SK-N-MC (cell line): ENCODE measurements around the gene MYORG.

Experiments used
- DNase-seq: peaks from one replicate; pipeline ENCODE4 v3.0.0-alpha.2; 2011; ENCODE audit warnings: low read depth, low spot score
- H3K27ac ChIP-seq: fragments of 200-600 bp; sonication (generic); 2 replicates; pipeline ENCODE4 v1.5.1; 2016; ENCODE audit warnings: mixed run types
- H3K36me3 ChIP-seq: fragments of 200-600 bp; sonication (generic); 2 replicates; pipeline ENCODE4 v1.6.1; 2017; ENCODE audit warnings: antibody characterized with exemption, low read length, mixed read lengths; ENCODE audit not compliant: insufficient read depth
- H3K4me3 ChIP-seq: fragments of 200-600 bp; sonication (generic); 2 replicates; pipeline ENCODE4 v1.5.1; 2016
- H3K9ac ChIP-seq: fragments of 200-600 bp; sonication (generic); 2 replicates; pipeline ENCODE4 v1.8.0; 2017; ENCODE audit warnings: mixed run types, mixed read lengths; ENCODE audit not compliant: insufficient read length
- H3K9me3 ChIP-seq: fragments of 200-600 bp; sonication (generic); 2 replicates; pipeline ENCODE4 v1.6.1; 2017; ENCODE audit warnings: low read depth, mild to moderate bottlenecking, antibody characterized with exemption, low read length, moderate library complexity, mixed read lengths
- EZH2 ChIP-seq: fragments of 200-600 bp; sonication (generic); IDR thresholded peaks from one replicate; pipeline ENCODE4 v1.6.1; 2017; ENCODE audit warnings: antibody characterized with exemption
- FOXP2 ChIP-seq: optimal IDR thresholded peaks from 2 replicates; pipeline ENCODE3; 2011; ENCODE audit warnings: mild to moderate bottlenecking, moderate library complexity; ENCODE audit not compliant: insufficient read depth; ENCODE audit errors: extremely low read length, control extremely low read depth
- POLR2AphosphoS5 ChIP-seq: IDR thresholded peaks from 2 replicates; pipeline ENCODE4 v1.6.1; 2012; ENCODE audit warnings: mild to moderate bottlenecking, low read depth, low read length, borderline replicate concordance

MYORG gene

DNA sequence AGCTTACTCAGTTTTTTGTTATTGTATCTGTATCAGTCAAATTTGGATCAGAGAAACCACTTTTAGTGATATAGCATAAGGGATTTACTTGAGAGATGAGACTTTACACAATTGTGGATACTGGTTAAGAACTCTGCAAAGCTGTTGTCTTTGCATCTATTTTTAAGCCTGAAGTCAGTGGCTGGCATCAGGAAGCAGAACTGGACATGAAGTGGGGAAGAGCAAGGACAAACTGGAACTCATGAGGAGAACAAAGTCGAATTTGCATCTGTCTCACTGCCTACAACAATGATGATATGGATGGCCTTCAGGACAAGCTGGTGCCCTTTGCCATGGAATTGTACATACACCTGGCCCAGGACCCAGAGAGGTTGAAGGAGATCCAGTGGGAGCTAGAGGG, 15.8 kb upstream of the MYORG start:
- Histone ChIP-seq H3K9ac (no peak overlapping the region), H3K4me3 (no peak overlapping the region), H3K27ac (no peak overlapping the region), H3K9me3 (no peaks in the 10 kb centered on the region), H3K36me3 (no peaks in the 10 kb centered on the region)
- no peak for DNase-seq
- TF ChIP-seq EZH2: no peak
- no peak for TF ChIP-seq POLR2AphosphoS5
- no peak for TF ChIP-seq FOXP2

DNA sequence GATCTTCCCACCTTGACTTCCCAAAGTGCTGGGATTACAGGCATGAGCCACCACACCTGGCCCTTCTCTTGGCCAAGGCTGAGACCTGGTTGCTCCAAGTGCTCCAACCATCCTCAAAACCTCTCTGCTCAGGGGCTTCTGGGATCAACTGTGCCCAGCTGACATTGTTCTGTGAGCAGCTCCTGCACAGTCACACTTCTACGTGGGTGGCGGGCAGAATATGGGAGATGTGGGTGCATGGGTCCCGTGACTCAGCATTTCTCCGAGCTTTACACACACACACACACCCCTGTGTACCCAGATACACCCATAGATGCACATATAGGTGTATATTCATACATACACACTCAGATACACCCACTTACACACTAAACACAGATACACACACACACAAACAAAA, 10.5 kb upstream of the MYORG start:
- no peak for TF ChIP-seq POLR2AphosphoS5
- no peak for TF ChIP-seq EZH2

DNA sequence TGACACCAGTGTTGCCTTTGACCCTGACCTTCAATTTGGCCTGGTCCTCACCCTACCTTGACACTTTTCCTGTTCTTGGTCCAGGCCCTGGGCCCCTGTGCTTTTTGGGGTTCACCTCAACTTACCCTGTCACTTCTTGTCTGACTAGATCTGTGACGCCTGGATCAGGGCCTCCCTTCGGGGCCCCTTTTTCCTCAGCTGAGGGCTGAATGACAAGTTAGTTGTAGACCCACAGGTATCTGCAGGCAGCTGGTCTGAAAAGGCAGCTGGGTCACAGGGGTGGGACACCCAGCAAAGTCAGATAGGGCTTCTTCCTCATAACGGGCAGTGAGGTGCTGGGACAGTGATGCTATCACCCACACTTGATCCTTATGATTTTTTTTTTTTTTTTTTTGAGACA, 10.0 kb upstream of the MYORG start:
- no peak overlapping the region for H3K27ac ChIP-seq
- DNase-seq: no peak
- no peak overlapping the region for H3K4me3 ChIP-seq
- no peaks in the 10 kb centered on the region for H3K36me3 ChIP-seq
- TF ChIP-seq POLR2AphosphoS5 (no peak), EZH2 (no peak), FOXP2 (no peak)
- no peaks in the 10 kb centered on the region for H3K9me3 ChIP-seq
- no peak overlapping the region for H3K9ac ChIP-seq

More for the DNA sequence above, 10.5 kb upstream of the MYORG start:
- Histone ChIP-seq H3K9me3 (no peaks in the 10 kb centered on the region), H3K27ac (no peak overlapping the region), H3K36me3 (no peaks in the 10 kb centered on the region), H3K4me3 (no peak overlapping the region), H3K9ac (no peak overlapping the region)
- no peak for DNase-seq

DNA sequence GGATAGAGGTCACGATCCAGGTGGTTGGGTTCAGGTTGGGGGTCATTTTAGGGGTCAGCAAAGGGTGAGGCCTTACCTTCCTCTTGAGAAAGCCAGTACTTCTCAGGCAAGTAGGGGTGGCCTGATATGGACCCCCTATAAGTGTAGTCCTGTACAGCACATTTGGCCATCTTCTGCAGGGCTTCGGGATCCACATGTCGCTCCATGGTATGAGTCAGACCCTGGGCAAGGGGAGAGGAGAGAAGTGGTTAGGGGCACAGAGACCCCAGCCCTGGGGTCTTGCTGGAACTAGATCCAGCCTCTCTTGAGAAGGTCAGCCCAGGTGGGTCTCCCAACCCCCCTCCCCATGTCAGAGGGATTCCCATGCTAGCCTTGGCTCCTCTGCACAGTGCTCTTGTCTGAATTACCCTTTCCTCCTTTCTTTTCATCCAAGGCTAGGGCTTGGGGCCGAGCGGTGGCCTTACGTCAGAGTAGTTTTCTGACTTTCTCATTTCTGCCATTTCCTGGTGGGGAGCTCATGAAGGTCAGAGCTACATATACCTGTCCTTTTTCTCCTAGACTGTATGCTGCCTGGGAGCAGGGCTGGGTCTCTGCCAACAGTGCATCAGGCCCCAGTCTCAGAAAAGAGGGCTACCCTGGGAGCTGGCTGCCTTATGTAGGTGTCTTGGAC, 9.0 kb upstream of the MYORG start:
- Histone ChIP-seq H3K9ac (no peak overlapping the region), H3K27ac (no peak overlapping the region)

DNA sequence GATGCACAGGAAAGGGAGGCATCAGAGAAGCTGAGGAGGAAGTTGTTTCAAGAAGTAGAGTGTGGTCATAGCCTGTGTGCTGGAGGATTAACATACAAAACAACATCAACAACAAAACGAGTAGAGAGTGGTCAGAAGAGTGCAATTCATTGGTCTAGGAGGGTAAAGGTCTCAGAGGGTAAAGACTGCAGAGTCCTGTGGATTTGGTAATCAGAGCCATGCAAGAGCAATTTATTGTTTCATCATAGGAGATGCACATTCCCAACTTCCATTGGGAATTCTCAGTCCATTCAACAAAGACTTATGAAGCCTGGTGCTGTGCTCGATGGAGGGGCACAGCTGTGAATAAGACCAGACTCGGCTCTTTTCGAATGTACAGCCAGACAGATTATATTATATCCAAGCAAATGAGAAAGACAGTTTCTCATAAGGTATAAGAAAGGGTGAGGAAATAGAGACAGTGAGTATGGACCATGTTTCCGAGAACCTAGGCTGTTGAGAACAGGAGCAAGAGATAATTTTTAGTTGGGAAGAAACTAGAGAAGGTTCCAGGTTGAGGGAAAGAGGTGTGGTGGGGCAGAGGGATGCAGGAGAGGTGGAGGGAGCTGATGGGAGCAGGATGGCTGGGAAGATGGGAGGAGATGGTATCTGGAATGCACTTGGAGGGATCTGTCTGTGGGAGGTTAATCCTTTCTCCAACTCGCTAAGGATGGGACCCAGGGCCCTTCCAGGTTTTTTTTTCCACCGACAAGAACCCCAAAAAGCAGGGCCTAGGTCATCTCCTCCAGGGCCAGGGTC, 7.9 kb upstream of the MYORG start:
- H3K27ac ChIP-seq: no peak overlapping the region
- H3K9ac ChIP-seq: no peak overlapping the region
- H3K9me3 ChIP-seq: no peaks in the 10 kb centered on the region
- H3K4me3 ChIP-seq: no peak overlapping the region
- no peaks in the 10 kb centered on the region for H3K36me3 ChIP-seq
- TF ChIP-seq POLR2AphosphoS5 (no peak), EZH2 (no peak), FOXP2 (no peak)
- no peak for DNase-seq

More for the DNA sequence above, 9.0 kb upstream of the MYORG start:
- no peaks in the 10 kb centered on the region for H3K9me3 ChIP-seq
- TF ChIP-seq POLR2AphosphoS5 (no peak), FOXP2 (no peak), EZH2 (no peak)
- H3K36me3 ChIP-seq: no peaks in the 10 kb centered on the region
- no peak for DNase-seq
- no peak overlapping the region for H3K4me3 ChIP-seq

DNA sequence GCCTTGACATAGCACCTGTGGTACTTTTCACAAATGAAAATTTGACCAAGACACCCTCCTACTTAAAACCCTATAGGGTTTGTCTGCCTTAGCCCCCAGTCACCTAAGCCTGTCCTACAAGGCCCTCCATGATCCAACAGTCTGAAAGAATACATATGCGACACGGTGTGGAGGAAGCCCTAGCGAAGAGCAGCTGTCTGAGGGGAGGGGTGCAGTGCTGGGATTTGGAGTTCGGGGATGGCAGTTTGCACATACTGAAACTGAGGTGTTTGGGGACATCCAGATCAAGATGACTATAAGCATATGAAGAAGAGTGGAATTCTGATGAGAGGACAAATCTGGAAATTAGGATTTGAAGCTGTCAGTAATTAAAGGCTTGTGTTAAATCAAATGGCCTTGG, 7.2 kb upstream of the MYORG start:
- H3K27ac ChIP-seq: no peak overlapping the region
- no peaks in the 10 kb centered on the region for H3K9me3 ChIP-seq
- no peak overlapping the region for H3K4me3 ChIP-seq
- DNase-seq: no peak
- no peak overlapping the region for H3K9ac ChIP-seq
- no peaks in the 10 kb centered on the region for H3K36me3 ChIP-seq
- TF ChIP-seq FOXP2 (no peak), POLR2AphosphoS5 (no peak), EZH2 (no peak)

DNA sequence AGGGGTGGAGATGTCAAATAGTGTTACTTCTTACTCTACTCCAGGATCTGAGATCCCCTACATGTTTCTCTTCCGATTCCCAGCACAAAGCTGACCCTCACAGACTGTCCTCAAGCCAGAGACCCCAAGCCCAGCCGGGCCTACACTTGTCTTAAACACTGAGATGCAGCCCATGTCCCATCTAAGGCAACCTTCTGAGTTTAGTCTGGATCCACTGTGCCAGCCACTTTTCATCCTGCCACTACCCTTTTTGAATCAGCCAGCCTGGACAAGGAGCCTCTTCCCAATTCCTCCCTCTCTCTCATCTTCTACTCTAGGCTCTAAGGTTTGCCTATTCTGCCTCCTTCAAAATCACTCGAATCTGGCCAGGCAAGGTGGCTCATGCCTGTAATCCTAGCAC, 6.2 kb upstream of the MYORG start:
- Histone ChIP-seq H3K36me3 (no peaks in the 10 kb centered on the region), H3K27ac (no peak overlapping the region), H3K9me3 (no peaks in the 10 kb centered on the region), H3K9ac (no peak overlapping the region), H3K4me3 (no peak overlapping the region)
- no peak for DNase-seq
- no peak for TF ChIP-seq POLR2AphosphoS5
- no peak for TF ChIP-seq FOXP2
- no peak for TF ChIP-seq EZH2

DNA sequence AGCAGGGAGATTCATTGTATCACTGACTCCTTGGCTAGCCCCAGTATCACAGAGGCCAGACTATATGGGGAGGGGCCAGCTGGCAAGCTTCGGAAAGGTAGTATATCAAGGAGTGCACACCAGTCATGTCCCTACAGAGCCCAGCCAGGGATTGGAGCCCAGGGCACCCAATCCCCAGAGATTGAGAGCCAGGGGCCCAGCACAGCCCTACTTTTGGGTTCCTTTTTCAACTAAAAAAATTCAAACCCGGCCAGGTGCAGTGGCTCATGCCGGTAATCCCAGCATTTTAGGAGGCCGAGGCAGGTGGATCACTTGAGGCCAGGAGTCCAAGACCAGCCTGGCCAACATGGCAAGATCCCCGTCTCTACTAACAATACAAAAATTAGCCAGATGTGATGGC, 5.4 kb upstream of the MYORG start:
- Histone ChIP-seq H3K4me3 (no peak overlapping the region), H3K36me3 (no peaks in the 10 kb centered on the region), H3K27ac (no peak overlapping the region), H3K9me3 (no peaks in the 10 kb centered on the region), H3K9ac (no peak overlapping the region)
- no peak for TF ChIP-seq EZH2
- no peak for TF ChIP-seq FOXP2
- no peak for TF ChIP-seq POLR2AphosphoS5
- DNase-seq: no peak
